ENCODE data around the gene LIX1. TPM values are rescaled to one million over a fixed set of nuclear protein-coding genes. Genes with fewer than 3 reads are reported as not detected.

The LIX1 gene
- total and polyA plus RNA-seq, 4 donors = not detected

- H3K4me1 ChIP-seq (ENCODE audit: control insufficient read depth in 4 of 4, insufficient read depth in 4 of 4, low read length in 3 of 4) = no peaks in the 10 kb centered on the region
- no peaks in the 10 kb centered on the region for H3K36me3 ChIP-seq (ENCODE audit: control insufficient read depth in 4 of 4, insufficient read depth in 3 of 4, low read depth in 1 of 4, low read length in 3 of 4)
- TF ChIP-seq RAD21 (IDR thresholded peaks at IDR 0.05) (no peak), ATF3 (IDR thresholded peaks at IDR 0.05) (no peak), HNF4G (IDR thresholded peaks at IDR 0.05) (no peak), TAF1 (conservative IDR thresholded peaks at IDR 0.05) (no peak), NR2F2 (IDR thresholded peaks at IDR 0.05) (no peak), YY1 (IDR thresholded peaks at IDR 0.05) (no peak), FOXA2 (IDR thresholded peaks at IDR 0.05) (no peak), ZBTB33 (IDR thresholded peaks at IDR 0.05) (no peak), SP1 (IDR thresholded peaks at IDR 0.05) (no peak), FOXA1 (IDR thresholded peaks at IDR 0.05) (no peak), JUND (IDR thresholded peaks at IDR 0.05) (no peak), MAX (IDR thresholded peaks at IDR 0.05) (no peak), REST (IDR thresholded peaks at IDR 0.05) (no peak)
Measured at GRCh38 chr5:97073420-97073819, 69.0 kb downstream of the LIX1 start.

GRCh38 chr5:97072696-97073095 is 69.7 kb downstream of the LIX1 start:
- no peak overlapping the region for H3K9ac ChIP-seq (ENCODE audit: low read depth in 1 of 2, low read length in 2 of 2)
- WGBS = 76% methylated on average over 2 of the region's 2 CpGs
- TF ChIP-seq SP1 (IDR thresholded peaks at IDR 0.05) (no peak), FOXA1 (IDR thresholded peaks at IDR 0.05) (no peak), HNF4G (IDR thresholded peaks at IDR 0.05) (no peak), EGR1 (IDR thresholded peaks at IDR 0.05; ENCODE audit: low read depth in 2 of 2) (no peak), RXRA (IDR thresholded peaks at IDR 0.05) (no peak), ZBTB33 (IDR thresholded peaks at IDR 0.05) (no peak), ATF3 (IDR thresholded peaks at IDR 0.05) (no peak), CTCF (IDR thresholded peaks at IDR 0.05; ENCODE audit: low read depth, low read length, missing input control) (no peak), FOXA2 (IDR thresholded peaks at IDR 0.05) (no peak), RAD21 (IDR thresholded peaks at IDR 0.05) (no peak), NR2F2 (IDR thresholded peaks at IDR 0.05) (no peak), JUND (IDR thresholded peaks at IDR 0.05) (no peak), YY1 (IDR thresholded peaks at IDR 0.05) (no peak), GABPA (IDR thresholded peaks at IDR 0.05 in 1 of 2, conservative IDR thresholded peaks at IDR 0.05 in 1 of 2) (no peak), MAX (IDR thresholded peaks at IDR 0.05) (no peak)
- H3K4me1 ChIP-seq (ENCODE audit: control insufficient read depth in 4 of 4, insufficient read depth in 4 of 4, low read length in 3 of 4) = no peaks in the 10 kb centered on the region
- no peak for DNase-seq (ENCODE audit: low spot score)
- no peak overlapping the region for H3K27ac ChIP-seq (ENCODE audit: low read depth in 1 of 2, low read length in 2 of 2)
- H3K36me3 ChIP-seq (ENCODE audit: control insufficient read depth in 4 of 4, insufficient read depth in 3 of 4, low read depth in 1 of 4, low read length in 3 of 4) = no peaks in the 10 kb centered on the region
- H3K27me3 ChIP-seq (ENCODE audit: control insufficient read depth in 4 of 4, insufficient read depth in 4 of 4, low read length in 3 of 4) = no peaks in the 10 kb centered on the region
- H3K4me3 ChIP-seq (ENCODE audit: low read depth in 1 of 3, low read length in 3 of 3) = no peak overlapping the region
- H3K9me3 ChIP-seq (ENCODE audit: control insufficient read depth in 4 of 4, low read length in 3 of 4) = no peaks in the 10 kb centered on the region

More at GRCh38 chr5:97073420-97073819, 69.0 kb downstream of the LIX1 start:
- H3K4me3 ChIP-seq (ENCODE audit: low read depth in 1 of 3, low read length in 3 of 3) = no peak overlapping the region
- 93% methylated on average over 3 of the region's 3 CpGs for WGBS
- no peak overlapping the region for H3K27ac ChIP-seq (ENCODE audit: low read depth in 1 of 2, low read length in 2 of 2)
- no peaks in the 10 kb centered on the region for H3K27me3 ChIP-seq (ENCODE audit: control insufficient read depth in 4 of 4, insufficient read depth in 4 of 4, low read length in 3 of 4)
- no peak for DNase-seq (ENCODE audit: low spot score)
- no peaks in the 10 kb centered on the region for H3K9me3 ChIP-seq (ENCODE audit: control insufficient read depth in 4 of 4, low read length in 3 of 4)
- H3K9ac ChIP-seq (ENCODE audit: low read depth in 1 of 2, low read length in 2 of 2) = no peak overlapping the region
